KMS-11 (cell line): ENCODE results near the gene INSYN2B.

Experiments
- H2AFZ ChIP-seq: fragments of 200-600 bp; sonication (generic); 2 replicates; pipeline ENCODE4 v1.6.1; 2016; ENCODE audit warnings: antibody characterized with exemption, mixed run types, low read depth
- H3K27ac ChIP-seq: fragments of 200-600 bp; sonication (generic); 2 replicates; pipeline ENCODE4 v1.6.1; 2016; ENCODE audit warnings: mild to moderate bottlenecking, mixed run types
- H3K27me3 ChIP-seq: fragments of 200-600 bp; sonication (generic); 2 replicates; pipeline ENCODE4 v1.6.1; 2017; ENCODE audit warnings: mild to moderate bottlenecking, low read depth, mixed run types, moderate library complexity; ENCODE audit not compliant: insufficient read depth
- H3K36me3 ChIP-seq: fragments of 200-600 bp; sonication (generic); 2 replicates; pipeline ENCODE4 v1.6.1; 2017; ENCODE audit warnings: mild to moderate bottlenecking, mixed run types; ENCODE audit not compliant: insufficient read depth
- H3K4me1 ChIP-seq: fragments of 200-600 bp; sonication (generic); 2 replicates; pipeline ENCODE4 v1.6.1; 2016; ENCODE audit warnings: mild to moderate bottlenecking, low read depth, mixed run types; ENCODE audit not compliant: poor library complexity, severe bottlenecking
- H3K4me2 ChIP-seq: fragments of 200-600 bp; sonication (generic); 2 replicates; pipeline ENCODE4 v1.7.0; 2016; ENCODE audit warnings: mild to moderate bottlenecking, mixed run types
- H3K4me3 ChIP-seq: fragments of 200-600 bp; sonication (generic); IDR thresholded peaks from 2 replicates; pipeline ENCODE4 v1.6.1; 2017; ENCODE audit warnings: low read depth, low read length, mixed read lengths; ENCODE audit not compliant: insufficient read depth
- H3K79me2 ChIP-seq: fragments of 200-600 bp; sonication (generic); 2 replicates; pipeline ENCODE4 v1.6.1; 2016; ENCODE audit warnings: low read depth, mixed run types; ENCODE audit not compliant: insufficient read depth
- H3K9ac ChIP-seq: fragments of 200-600 bp; sonication (generic); 2 replicates; pipeline ENCODE4 v1.6.1; 2016; ENCODE audit warnings: mild to moderate bottlenecking, mixed run types
- H4K20me1 ChIP-seq: fragments of 200-600 bp; sonication (generic); 2 replicates; pipeline ENCODE4 v1.6.1; 2016; ENCODE audit warnings: mild to moderate bottlenecking, mixed run types; ENCODE audit not compliant: insufficient read depth
- CTCF ChIP-seq: fragments of 200-600 bp; sonication (generic); conservative IDR thresholded peaks from 2 replicates; pipeline ENCODE4 v1.6.1; 2017; ENCODE audit warnings: low read depth, mild to moderate bottlenecking, antibody characterized with exemption, low read length, moderate library complexity, mixed read lengths

Gene INSYN2B

GRCh38 chr5:169880785-169881184 is 99.5 kb downstream of the INSYN2B start:
- Histone ChIP-seq H2AFZ (no peak overlapping the region), H3K36me3 (no peaks in the 10 kb centered on the region), H3K79me2 (no peaks in the 10 kb centered on the region), H3K27ac (no peak overlapping the region), H3K9ac (no peak overlapping the region), H3K4me1 (no peaks in the 10 kb centered on the region), H4K20me1 (no peaks in the 10 kb centered on the region), H3K4me2 (no peak overlapping the region), H3K4me3 (no peak overlapping the region), H3K27me3 (no peaks in the 10 kb centered on the region)
- no peak for TF ChIP-seq CTCF

- Histone ChIP-seq H2AFZ (no peak overlapping the region), H3K79me2 (no peaks in the 10 kb centered on the region), H3K4me1 (no peaks in the 10 kb centered on the region), H4K20me1 (no peaks in the 10 kb centered on the region), H3K27ac (no peak overlapping the region), H3K4me2 (no peak overlapping the region), H3K4me3 (no peak overlapping the region), H3K27me3 (no peaks in the 10 kb centered on the region), H3K36me3 (no peaks in the 10 kb centered on the region), H3K9ac (no peak overlapping the region)
- TF ChIP-seq CTCF: no peak
These were observed 100.2 kb downstream of the INSYN2B start for GRCh38 chr5:169880012-169880663.

GRCh38 chr5:169876386-169876785 is 103.9 kb downstream of the INSYN2B start:
- H3K4me2 ChIP-seq: no peak overlapping the region
- no peaks in the 10 kb centered on the region for H3K27me3 ChIP-seq
- TF ChIP-seq CTCF: no peak
- H4K20me1 ChIP-seq: no peaks in the 10 kb centered on the region
- no peak overlapping the region for H3K4me3 ChIP-seq
- H3K79me2 ChIP-seq: no peaks in the 10 kb centered on the region
- H3K4me1 ChIP-seq: no peaks in the 10 kb centered on the region
- no peak overlapping the region for H3K27ac ChIP-seq
- H3K9ac ChIP-seq: no peak overlapping the region
- H2AFZ ChIP-seq: no peak overlapping the region
- H3K36me3 ChIP-seq: no peaks in the 10 kb centered on the region

GRCh38 chr5:169875731-169876130 is 104.6 kb downstream of the INSYN2B start:
- H4K20me1 ChIP-seq: no peaks in the 10 kb centered on the region
- H3K4me1 ChIP-seq: no peaks in the 10 kb centered on the region
- H3K27me3 ChIP-seq: no peaks in the 10 kb centered on the region
- H3K36me3 ChIP-seq: no peaks in the 10 kb centered on the region
- no peak overlapping the region for H2AFZ ChIP-seq
- no peak overlapping the region for H3K4me2 ChIP-seq
- H3K9ac ChIP-seq: no peak overlapping the region
- no peak overlapping the region for H3K4me3 ChIP-seq
- no peaks in the 10 kb centered on the region for H3K79me2 ChIP-seq
- H3K27ac ChIP-seq: no peak overlapping the region
- no peak for TF ChIP-seq CTCF
